ENCODE measurements around the gene UBA52. TPM values are rescaled to one million over a fixed set of nuclear protein-coding genes. Genes with fewer than 3 reads are reported as not detected.

UBA52 gene
- total RNA-seq, 1 experiment from 2014 or later, result 1,265 TPM

- H4K5ac ChIP-seq (ENCODE audit: insufficient read length, low read depth, low read length), result no peak overlapping the region
Observed at GRCh38 chr19:18610245-18610555, 38.5 kb downstream of the UBA52 start.

More at GRCh38 chr19:18610245-18610555, 38.5 kb downstream of the UBA52 start:
- Mint-ChIP-seq H3K27ac (no peak overlapping the region), H3K9me3 (peaks cover 0 to 2% of the 10 kb centered on the region in 2 experiments; a peak in 2 of 5 replicates), H3K4me3 (peak overlapping the region; percentile 30 to 60; a peak in 2 of 5 replicates), H3K27me3 (ENCODE audit: low read depth) (peaks cover 86% of the 10 kb centered on the region), H3K4me1 (peaks cover 45 to 58% of the 10 kb centered on the region in 2 experiments), H3K36me3 (ENCODE audit: insufficient read depth in 1 of 3, low read depth in 3 of 3) (peaks cover 0 to 2% (median 0%) of the 10 kb centered on the region in 3 experiments; a peak in 3 of 7 replicates)
- DNase-seq, result no peak
- Histone ChIP-seq H3K9me3 (ENCODE audit: control insufficient read depth, low read depth, low read length) (no peaks in the 10 kb centered on the region), H3K23ac (ENCODE audit: insufficient read length, low read depth, low read length) (no peak overlapping the region), H2BK120ac (ENCODE audit: low read depth, low read length, poor library complexity, severe bottlenecking) (no peak overlapping the region), H4K8ac (replicated peaks; ENCODE audit: insufficient read length, low read depth, low read length) (no peak overlapping the region), H4K20me1 (ENCODE audit: control insufficient read depth, insufficient read depth, insufficient read length) (no peaks in the 10 kb centered on the region), H3K23me2 (ENCODE audit: insufficient read length, low read depth, low read length, poor library complexity, severe bottlenecking) (peaks cover 27% of the 10 kb centered on the region), H3T11ph (ENCODE audit: low read length) (no peak overlapping the region), H2AFZ (ENCODE audit: low read length) (no peak overlapping the region), H3K18ac (ENCODE audit: insufficient read length, low read depth, low read length) (no peak overlapping the region), H4K91ac (ENCODE audit: insufficient read length, low read depth, low read length) (no peak overlapping the region), H3K9ac (ENCODE audit: extremely low read depth, insufficient read length, low read length) (no peak overlapping the region), H2BK20ac (ENCODE audit: low read depth, low read length, poor library complexity, severe bottlenecking) (no peak overlapping the region), H2BK5ac (ENCODE audit: insufficient read length, low read length) (no peak overlapping the region), H3K79me2 (ENCODE audit: insufficient read depth, low read length) (no peaks in the 10 kb centered on the region), H2AK5ac (ENCODE audit: insufficient read length, low read length) (no peak overlapping the region), H3K4me2 (ENCODE audit: insufficient read depth, insufficient read length, low read length) (peak overlapping the region; percentile 44), H2BK12ac (ENCODE audit: insufficient read length, low read depth, low read length) (no peak overlapping the region), H3K27me3 (ENCODE audit: insufficient read depth, low read length) (peaks cover 78% of the 10 kb centered on the region), H3K4me1 (ENCODE audit: insufficient read depth, low read length) (peaks cover 17% of the 10 kb centered on the region), H3K56ac (ENCODE audit: insufficient read length, low read depth, low read length) (no peak overlapping the region), H3K27ac (ENCODE audit: insufficient read length, low read depth, low read length) (no peak overlapping the region), H3K14ac (ENCODE audit: insufficient read depth, low read length) (no peak overlapping the region), H3K79me1 (ENCODE audit: insufficient read depth, low read depth, low read length, poor library complexity, severe bottlenecking) (no peaks in the 10 kb centered on the region), H3K4ac (ENCODE audit: low read depth, low read length) (no peak overlapping the region), H2BK15ac (ENCODE audit: low read depth, low read length) (no peak overlapping the region; the same call in 1 of the 2 replicates)
- WGBS (ENCODE audit: extremely low coverage, insufficient read length, low lambda C conversion rate), result no CpG with 5 or more reads among the region's 3 CpGs
- no peak for TF ChIP-seq CTCF (conservative IDR thresholded peaks at IDR 0.05)

All from H9 (cell line).